K562 (cell line): Measurements from ENCODE around the gene CHURC1.

Experiments used
- GABPA ChIP-seq: fragments of 200-800 bp; sonication (Bioruptor generic); conservative IDR thresholded peaks from 2 replicates; pipeline ENCODE4 v1.6.1; 2016; ENCODE audit warnings: low read depth, missing genetic modification characterization, missing compliant biosample characterization
- PHF20 ChIP-seq: fragments of 450-650 bp; IDR thresholded peaks from 2 replicates; pipeline ENCODE4 v1.6.1; 2018; ENCODE audit not compliant: partially characterized antibody
- SMARCB1 ChIP-seq: IDR thresholded peaks from 2 replicates; pipeline ENCODE4 v1.6.1; 2011; ENCODE audit warnings: improper control_type of control experiment, low read depth; ENCODE audit not compliant: insufficient read length

- TF ChIP-seq GABPA (tag) (no peak), SMARCB1 (no peak), PHF20 (no peak)
Measured at GRCh38 chr14:64970776-64971477, 56.7 kb downstream of the CHURC1 start.
